WI38 (cell line): Measurements from ENCODE around the gene SHC2.

ENCODE experiments used
- H3K4me3 ChIP-seq: 2 replicates; pipeline ENCODE4 v1.5.1; 2011; ENCODE audit warnings: low read depth, mild to moderate bottlenecking, control low read depth, low read length
- TF ChIP-seq, protein P1 (sequence below): IDR thresholded peaks from 2 replicates; pipeline ENCODE4 v1.5.1; 2012; ENCODE audit warnings: low read depth, mild to moderate bottlenecking, control low read depth, low read length

Gene SHC2

GRCh38 chr19:408902-409515, 51.8 kb downstream of the SHC2 start, which contains the start of gene C2CD4C:
Gene C2CD4C (minus strand): TSS chr19:409147. CDS start chr19:408361, 786 bp downstream.
- no peak within 1 kb of the TSS for H3K4me3 ChIP-seq

GRCh38 chr19:408441-408901, 52.4 kb downstream of the SHC2 start:
- H3K4me3 ChIP-seq, result no peak overlapping the region
- TF ChIP-seq, protein P1, sequence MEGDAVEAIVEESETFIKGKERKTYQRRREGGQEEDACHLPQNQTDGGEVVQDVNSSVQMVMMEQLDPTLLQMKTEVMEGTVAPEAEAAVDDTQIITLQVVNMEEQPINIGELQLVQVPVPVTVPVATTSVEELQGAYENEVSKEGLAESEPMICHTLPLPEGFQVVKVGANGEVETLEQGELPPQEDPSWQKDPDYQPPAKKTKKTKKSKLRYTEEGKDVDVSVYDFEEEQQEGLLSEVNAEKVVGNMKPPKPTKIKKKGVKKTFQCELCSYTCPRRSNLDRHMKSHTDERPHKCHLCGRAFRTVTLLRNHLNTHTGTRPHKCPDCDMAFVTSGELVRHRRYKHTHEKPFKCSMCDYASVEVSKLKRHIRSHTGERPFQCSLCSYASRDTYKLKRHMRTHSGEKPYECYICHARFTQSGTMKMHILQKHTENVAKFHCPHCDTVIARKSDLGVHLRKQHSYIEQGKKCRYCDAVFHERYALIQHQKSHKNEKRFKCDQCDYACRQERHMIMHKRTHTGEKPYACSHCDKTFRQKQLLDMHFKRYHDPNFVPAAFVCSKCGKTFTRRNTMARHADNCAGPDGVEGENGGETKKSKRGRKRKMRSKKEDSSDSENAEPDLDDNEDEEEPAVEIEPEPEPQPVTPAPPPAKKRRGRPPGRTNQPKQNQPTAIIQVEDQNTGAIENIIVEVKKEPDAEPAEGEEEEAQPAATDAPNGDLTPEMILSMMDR, result no peak

More at GRCh38 chr19:408902-409515, 51.8 kb downstream of the SHC2 start, which contains the start of gene C2CD4C:
- TF ChIP-seq, protein P1, result no peak

GRCh38 chr19:407511-408440, 53.1 kb downstream of the SHC2 start:
- TF ChIP-seq, protein P1, result no peak
- no peak overlapping the region for H3K4me3 ChIP-seq

GRCh38 chr19:406971-407510, 53.8 kb downstream of the SHC2 start:
- TF ChIP-seq, protein P1, result no peak
- H3K4me3 ChIP-seq, result no peak overlapping the region

DNA sequence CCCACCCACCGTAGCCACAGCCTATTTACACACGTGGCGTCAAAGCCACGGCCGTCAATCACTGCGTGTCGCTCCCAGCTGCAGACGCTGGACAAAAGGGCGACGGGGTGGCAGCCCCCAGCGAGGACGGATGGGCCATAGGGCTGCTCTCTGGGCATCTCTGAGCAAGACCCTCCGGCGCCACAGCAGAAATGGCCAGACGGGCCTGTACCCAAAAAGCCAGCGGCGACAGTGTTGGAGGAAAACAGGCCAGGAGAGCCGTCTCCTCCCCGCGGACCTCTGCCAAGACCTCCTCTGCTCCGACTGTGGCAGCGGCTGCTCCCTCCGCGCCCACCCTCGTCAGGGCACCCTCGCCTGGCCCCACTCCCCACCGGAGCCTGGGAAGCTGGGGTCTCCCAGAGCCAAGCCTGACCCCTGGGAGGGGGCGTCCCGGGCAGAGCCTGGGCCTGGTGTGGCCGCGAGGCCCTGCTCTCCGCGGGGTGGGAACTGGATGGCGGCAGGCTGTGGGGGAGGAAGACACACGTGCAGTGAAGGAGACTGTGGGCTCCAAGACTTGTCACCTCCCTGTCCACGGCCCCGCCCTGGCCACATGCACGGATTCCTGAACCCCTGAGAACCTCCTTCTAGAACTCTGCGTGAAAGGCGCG, 54.6 kb downstream of the SHC2 start:
- TF ChIP-seq, protein P1, result no peak
- no peak overlapping the region for H3K4me3 ChIP-seq

DNA sequence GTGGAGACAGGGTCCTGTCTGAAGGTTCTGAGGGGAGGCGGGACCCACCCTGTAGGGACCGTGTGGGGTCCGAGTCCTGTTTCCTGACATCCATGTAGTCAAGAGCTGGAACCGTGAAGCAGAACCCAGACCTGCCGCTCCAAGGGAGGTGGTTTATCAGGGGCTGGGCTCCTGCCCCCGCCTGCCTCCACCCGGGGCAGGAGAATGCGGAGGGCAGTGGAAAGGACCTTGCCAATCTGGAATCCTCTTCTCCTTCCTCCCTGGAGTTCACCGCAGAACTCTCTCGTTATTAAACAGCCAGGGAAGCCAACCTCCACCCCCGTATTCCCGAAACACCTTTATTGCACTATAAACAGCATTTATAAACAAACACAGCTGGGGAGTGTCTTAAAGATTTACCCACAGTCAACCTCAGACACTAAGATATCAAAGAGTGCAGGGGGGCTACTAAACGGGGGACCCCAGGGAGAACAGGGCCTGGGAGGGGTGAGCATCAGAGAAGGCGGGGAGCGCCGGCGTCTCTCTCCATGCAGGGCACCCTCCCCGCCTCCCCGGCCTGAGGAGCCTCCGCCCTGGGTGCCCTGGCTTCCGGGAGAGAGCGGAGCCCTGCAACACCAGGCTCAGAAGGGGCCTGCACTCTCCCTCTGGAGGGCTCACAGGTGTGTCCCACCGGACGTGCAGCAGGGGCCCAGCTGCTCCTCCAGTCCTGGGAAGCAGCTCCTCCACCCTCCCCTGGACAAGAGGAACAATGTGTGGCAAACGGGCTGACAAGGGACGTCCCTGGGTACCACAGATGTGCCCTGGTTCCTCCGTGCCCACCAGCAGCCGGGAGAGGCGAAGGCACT, 55.5 kb downstream of the SHC2 start:
- H3K4me3 ChIP-seq, result no peak overlapping the region
- TF ChIP-seq, protein P1, result no peak
